GM12873 (cell line): ENCODE data around the gene PNMA1.

Experiments
- CTCF ChIP-seq: IDR thresholded peaks from 2 replicates; pipeline ENCODE4 v1.5.1; 2012; ENCODE audit warnings: low read depth, mild to moderate bottlenecking, moderate library complexity, low read length, control low read depth; ENCODE audit not compliant: insufficient read depth; ENCODE audit errors: missing control alignments

PNMA1 gene

DNA sequence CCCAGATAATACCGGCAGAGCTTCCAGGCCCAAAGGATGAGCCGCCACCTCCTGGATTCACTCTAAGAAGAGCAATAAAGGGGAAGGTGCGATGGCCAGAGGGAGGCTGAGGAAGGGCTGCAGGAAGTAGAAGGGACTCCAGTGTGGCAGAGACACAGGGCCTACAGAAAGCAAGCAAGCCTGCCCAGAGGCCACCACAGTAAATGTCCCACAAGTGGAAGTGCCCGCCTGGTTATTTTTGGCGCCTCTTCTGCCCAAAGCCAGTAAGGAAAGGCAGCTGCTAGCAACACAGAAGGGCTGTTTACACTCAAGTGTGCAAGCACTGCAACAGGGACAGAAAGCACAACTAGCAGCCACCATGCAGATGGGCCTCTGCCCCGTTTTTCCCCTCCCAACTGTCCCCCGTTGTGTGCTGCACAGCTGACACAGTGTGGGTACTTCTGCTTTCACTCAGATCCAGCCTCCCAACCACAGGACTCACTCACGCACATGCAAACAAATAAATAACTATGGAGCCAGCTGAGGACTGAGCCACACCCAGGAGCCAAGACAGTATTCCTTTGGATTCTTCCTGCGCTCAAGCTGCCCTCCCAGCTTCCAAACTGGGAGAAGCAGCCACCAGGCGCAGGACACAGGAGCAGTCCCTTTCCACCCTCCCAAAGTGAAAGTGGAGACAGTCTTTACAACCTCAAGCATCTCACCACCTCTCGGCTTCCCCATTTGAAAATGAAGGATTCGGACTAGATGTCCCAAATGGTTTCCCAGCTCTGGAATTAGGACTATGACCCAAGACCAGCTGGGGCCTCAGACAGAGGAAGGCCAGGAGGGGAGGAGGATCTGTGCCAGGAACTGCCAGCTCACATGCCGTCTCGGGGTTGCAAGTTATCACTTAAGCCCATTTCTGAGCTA, 40.0 kb upstream of the PNMA1 start:
- TF ChIP-seq CTCF, result no peak

GRCh38 chr14:73753124-73753886, 39.1 kb upstream of the PNMA1 start:
- no peak for TF ChIP-seq CTCF

- TF ChIP-seq CTCF, result peak; percentile 57
These were observed 38.3 kb upstream of the PNMA1 start for GRCh38 chr14:73752297-73752992.

DNA sequence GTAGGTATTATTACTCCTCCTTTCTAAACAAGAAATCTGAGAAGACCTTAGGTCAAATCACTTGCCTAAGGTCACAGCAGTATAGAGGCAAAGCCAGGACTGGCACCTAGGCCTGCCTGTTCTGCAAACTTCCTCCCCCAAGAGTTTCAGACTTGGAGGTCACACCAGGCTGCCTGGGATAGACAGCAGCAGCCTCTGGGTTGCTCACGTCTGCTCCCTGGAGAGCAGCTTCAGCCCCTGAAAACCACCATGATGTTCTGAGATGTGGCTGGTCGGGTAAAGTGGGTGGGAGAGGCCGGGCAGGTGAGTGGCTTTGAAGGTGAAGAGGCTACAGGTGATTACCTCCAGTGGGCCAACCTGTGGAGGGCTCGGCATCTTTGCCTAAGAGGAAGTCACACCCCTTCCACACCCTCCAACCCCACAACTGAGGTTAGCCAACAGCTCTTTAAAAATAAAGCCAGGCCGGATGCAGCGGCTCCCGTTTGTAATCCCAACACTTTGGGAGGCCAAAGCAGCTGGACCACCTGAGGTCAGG, 37.0 kb upstream of the PNMA1 start:
- TF ChIP-seq CTCF, result no peak

- no peak for TF ChIP-seq CTCF
These were observed 36.3 kb upstream of the PNMA1 start for GRCh38 chr14:73750531-73750901.

DNA sequence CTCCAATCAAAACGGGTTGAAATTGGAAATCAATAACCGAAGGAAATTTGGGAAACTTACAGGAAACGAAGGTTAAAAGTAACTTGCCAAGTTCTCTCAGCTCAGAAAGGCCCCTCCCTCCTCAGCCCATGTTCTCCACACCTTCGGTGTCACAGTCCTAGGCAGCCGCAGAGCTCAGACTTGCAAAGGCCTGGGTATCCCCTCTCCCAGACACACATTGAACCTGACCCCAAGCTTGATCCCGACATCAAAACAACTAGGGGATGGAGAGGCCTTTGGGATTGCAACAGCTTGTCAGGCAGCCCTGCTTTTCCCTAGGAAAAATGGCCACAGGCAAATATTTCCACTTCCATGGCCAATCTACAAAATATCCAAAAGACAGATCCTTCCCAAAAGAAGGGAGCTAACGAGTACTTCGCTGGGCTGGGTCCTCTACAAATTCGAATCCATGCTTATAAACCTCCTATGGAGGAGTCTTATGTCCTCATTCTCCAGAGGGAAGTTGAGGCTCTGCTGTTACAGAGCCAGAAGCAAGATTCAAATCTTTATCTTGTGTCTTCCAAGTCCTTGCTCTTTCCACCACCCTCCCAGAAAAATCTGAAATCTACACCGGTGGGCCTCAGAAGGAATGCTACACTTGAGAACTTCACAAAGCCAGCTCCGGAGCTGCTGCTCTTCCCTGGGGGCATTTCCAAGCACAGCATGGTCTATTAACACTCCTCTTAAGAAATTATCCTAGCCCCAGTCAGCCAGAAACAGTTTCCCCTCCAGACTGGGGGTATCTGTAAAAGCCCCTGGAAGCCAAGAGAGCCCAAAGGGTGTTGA, 35.7 kb upstream of the PNMA1 start:
- TF ChIP-seq CTCF, result no peak
